AG09309 (cell line): ENCODE data around the gene ADGRG1.

Experiments used
- DNase-seq: peaks from one replicate; pipeline ENCODE4 v3.0.0-alpha.2; 2010; ENCODE audit warnings: low read depth
- H3K4me3 ChIP-seq: 2 replicates; pipeline ENCODE4 v1.5.1; 2011; ENCODE audit warnings: mild to moderate bottlenecking, low read depth, low read length, moderate library complexity; ENCODE audit not compliant: control insufficient read depth
- TF ChIP-seq, protein P1 (sequence below): IDR thresholded peaks from 2 replicates; pipeline ENCODE4 v1.5.1; 2011; ENCODE audit warnings: mild to moderate bottlenecking, low read depth, low read length, inconsistent platforms; ENCODE audit not compliant: insufficient read depth, control insufficient read depth; ENCODE audit errors: missing control alignments

Gene ADGRG1

GRCh38 chr16:57620335-57621231 is 7.8 kb upstream of the ADGRG1 start:
- TF ChIP-seq, protein P1, sequence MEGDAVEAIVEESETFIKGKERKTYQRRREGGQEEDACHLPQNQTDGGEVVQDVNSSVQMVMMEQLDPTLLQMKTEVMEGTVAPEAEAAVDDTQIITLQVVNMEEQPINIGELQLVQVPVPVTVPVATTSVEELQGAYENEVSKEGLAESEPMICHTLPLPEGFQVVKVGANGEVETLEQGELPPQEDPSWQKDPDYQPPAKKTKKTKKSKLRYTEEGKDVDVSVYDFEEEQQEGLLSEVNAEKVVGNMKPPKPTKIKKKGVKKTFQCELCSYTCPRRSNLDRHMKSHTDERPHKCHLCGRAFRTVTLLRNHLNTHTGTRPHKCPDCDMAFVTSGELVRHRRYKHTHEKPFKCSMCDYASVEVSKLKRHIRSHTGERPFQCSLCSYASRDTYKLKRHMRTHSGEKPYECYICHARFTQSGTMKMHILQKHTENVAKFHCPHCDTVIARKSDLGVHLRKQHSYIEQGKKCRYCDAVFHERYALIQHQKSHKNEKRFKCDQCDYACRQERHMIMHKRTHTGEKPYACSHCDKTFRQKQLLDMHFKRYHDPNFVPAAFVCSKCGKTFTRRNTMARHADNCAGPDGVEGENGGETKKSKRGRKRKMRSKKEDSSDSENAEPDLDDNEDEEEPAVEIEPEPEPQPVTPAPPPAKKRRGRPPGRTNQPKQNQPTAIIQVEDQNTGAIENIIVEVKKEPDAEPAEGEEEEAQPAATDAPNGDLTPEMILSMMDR = no peak
- H3K4me3 ChIP-seq = no peak overlapping the region
- DNase-seq = no peak

DNA sequence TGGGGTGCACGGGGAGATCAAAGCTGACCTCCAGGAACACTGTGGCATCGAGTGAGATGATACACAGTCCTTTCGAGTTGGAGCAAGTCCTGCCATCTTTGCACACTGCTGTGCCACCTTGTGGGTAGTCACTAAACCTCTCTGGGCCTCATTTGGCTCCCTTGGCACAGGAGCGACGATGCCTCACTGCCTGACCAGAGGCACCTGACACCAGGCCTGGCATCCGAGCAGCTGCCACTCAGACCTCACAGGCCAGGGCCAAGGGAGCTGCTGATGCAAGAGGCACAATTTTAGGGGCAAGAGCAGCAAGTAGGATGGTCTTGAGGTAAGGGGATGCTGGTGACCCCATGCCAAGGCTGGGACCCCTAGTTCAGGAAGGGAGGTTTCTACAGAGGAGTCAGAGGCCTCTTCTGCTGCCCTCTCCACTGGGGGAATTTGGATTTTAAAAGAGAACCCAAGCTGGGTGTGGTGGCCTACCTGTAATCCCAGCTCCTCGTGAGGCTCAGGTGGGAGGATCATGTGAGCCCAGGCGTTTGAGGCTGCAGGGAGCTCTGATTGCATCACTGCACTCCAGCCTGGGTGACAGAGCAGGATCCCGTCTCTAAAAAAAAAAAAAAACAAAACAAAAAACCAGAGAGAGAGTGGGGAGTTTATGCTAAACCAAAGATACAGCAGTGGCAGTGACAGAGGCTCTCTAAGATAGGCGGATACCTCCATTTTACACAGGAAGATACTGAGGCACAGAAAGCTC is 6.7 kb upstream of the ADGRG1 start:
- H3K4me3 ChIP-seq = no peak overlapping the region
- no peak for DNase-seq
- TF ChIP-seq, protein P1 = no peak

DNA sequence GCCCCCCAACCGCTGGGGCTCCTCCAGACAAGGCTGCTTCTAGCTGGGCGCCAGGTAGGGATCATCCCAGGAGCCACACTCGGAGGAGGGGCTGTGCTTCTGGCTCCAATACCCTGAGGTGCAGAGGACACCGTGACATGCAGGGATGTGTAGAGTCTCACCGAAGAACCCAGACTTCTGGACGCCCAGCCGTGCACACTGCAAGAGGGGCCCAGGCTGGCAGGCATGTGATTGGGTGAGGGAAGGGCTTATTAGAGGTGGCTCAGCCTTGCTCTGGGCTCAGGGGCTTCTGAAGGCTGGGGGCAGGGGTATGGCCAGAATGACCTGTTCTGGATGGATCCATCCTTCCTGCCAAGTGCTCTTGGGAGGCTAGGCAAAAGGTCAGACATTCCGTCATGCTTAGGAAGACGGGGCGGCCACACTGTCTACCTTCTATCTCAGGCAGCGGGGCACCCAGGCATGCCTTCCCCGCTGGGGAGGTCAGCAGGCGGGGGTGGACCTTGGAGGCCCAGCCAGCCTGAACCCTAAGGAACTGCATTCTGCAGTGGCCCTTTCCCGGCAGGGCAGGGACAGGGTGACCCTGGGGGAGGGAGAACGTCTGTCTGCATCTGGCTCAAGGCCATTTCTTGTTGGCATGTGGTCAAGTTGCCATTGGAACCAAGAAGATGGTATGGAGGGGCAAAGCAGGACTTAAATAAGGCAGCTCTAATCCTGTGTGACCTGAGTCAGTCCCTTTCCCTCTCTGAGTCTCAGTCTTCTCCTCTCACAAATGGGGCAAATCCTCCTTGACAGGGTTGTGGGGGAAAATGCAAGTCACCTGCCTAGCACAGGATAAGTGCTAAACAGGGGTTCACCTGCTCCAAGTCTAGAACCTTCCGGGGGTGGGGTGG is 5.8 kb upstream of the ADGRG1 start:
- TF ChIP-seq, protein P1 = no peak
- H3K4me3 ChIP-seq = no peak overlapping the region
- no peak for DNase-seq

GRCh38 chr16:57623251-57624043 is 5.0 kb upstream of the ADGRG1 start:
- TF ChIP-seq, protein P1 = no peak
- H3K4me3 ChIP-seq = no peak overlapping the region
- DNase-seq = no peak

- TF ChIP-seq, protein P1 = no peak
- DNase-seq = no peak
- no peak overlapping the region for H3K4me3 ChIP-seq
These were observed 4.3 kb upstream of the ADGRG1 start for GRCh38 chr16:57624044-57624688.
